Endothelial cell of umbilical vein (primary cell): Measurements from ENCODE around the gene GRM7. TPM values are rescaled to one million over a fixed set of nuclear protein-coding genes. Genes with fewer than 3 reads are reported as not detected.

Experiments
- BruUV-seq: library from RNA; stranded (reverse); fragments of 400-500 nt; replicated peaks from 2 replicates; lab custom pipeline; 2021; lab: Mats Ljungman, UMichigan
- CTCF ChIA-PET: fragments of 300-600, 350-600 bp; sonication (Branson Sonifier 250); formaldehyde crosslinking; loops from one replicate; lab custom pipeline; 2021; ENCODE audit warnings: antibody characterized with exemption, inconsistent platforms; lab: Charles Lee
- POLR2A ChIA-PET: fragments of 300-600, 350-600 bp; sonication (Branson Sonifier 250); formaldehyde crosslinking; loops from one replicate; lab custom pipeline; 2021; ENCODE audit warnings: antibody characterized with exemption, inconsistent platforms; lab: Charles Lee
- DNase-seq: peaks from one replicate; pipeline ENCODE4 v3.0.0-alpha.2; 2011; ENCODE audit warnings: low read depth, low spot score
- FAIRE-seq: peaks from 2 replicates; lab custom pipeline; 2011; peaks lifted over from hg19 to GRCh38; lab: Jason Lieb, UNC
- H2AFZ ChIP-seq: 2 replicates; pipeline ENCODE4 v1.6.0; 2012; ENCODE audit warnings: low read depth, low read length, control low read depth, inconsistent platforms
- H3K27ac ChIP-seq: 2 replicates; pipeline ENCODE4 v1.5.1; 2011; ENCODE audit warnings: low read depth, mild to moderate bottlenecking, control low read depth, low read length, moderate library complexity; ENCODE audit not compliant: insufficient read depth
- H3K27me3 ChIP-seq, 2 experiments: 2 replicates each; pipeline versions ENCODE4 v1.6.0 to v1.6.1; 2011; ENCODE audit warnings: low read length in 2 of 2, mixed read lengths in 1 of 2; ENCODE audit not compliant: control insufficient read depth in 2 of 2, insufficient read depth in 2 of 2
- H3K36me3 ChIP-seq, 2 experiments: 2 replicates in 1 of 2; 3 replicates in 1 of 2; pipeline ENCODE4 v1.5.1; 2011; ENCODE audit warnings: low read length in 2 of 2, mild to moderate bottlenecking in 1 of 2, moderate library complexity in 1 of 2; ENCODE audit not compliant: control insufficient read depth in 2 of 2, insufficient read depth in 2 of 2; ENCODE audit errors: extremely low read depth in 1 of 2
- H3K4me1 ChIP-seq: 3 replicates; pipeline ENCODE4 v1.5.1; 2011; ENCODE audit warnings: mild to moderate bottlenecking, low read length; ENCODE audit not compliant: control insufficient read depth, insufficient read depth; ENCODE audit errors: extremely low read depth
- H3K4me2 ChIP-seq: 2 replicates; pipeline ENCODE4 v1.6.1; 2011; ENCODE audit warnings: low read length, control low read depth, mixed read lengths; ENCODE audit not compliant: insufficient read depth
- H3K4me3 ChIP-seq, 3 experiments: fragments of 200-600 bp in 1 of 3; sonication (generic), shearing (Covaris generic) in 1 of 3; replicated peaks in 1 of 3; 2 replicates each; pipeline ENCODE4 v1.5.1; 2011 to 2016; ENCODE audit warnings: control low read depth in 3 of 3, low read length in 3 of 3, mild to moderate bottlenecking in 2 of 3, inconsistent platforms in 1 of 3, low read depth in 1 of 3, moderate library complexity in 1 of 3; ENCODE audit not compliant: insufficient read depth in 1 of 3
- H3K79me2 ChIP-seq: 2 replicates; pipeline ENCODE4 v1.6.0; 2012; ENCODE audit warnings: low read length, inconsistent platforms; ENCODE audit not compliant: control insufficient read depth, insufficient read depth
- H3K9ac ChIP-seq: replicated peaks from 2 replicates; pipeline ENCODE3; 2011; ENCODE audit warnings: low read length, control low read depth; ENCODE audit not compliant: insufficient read depth; ENCODE audit errors: extremely low read depth
- H3K9me1 ChIP-seq: replicated peaks from 3 replicates; pipeline ENCODE4 v1.6.0; 2011; ENCODE audit warnings: mild to moderate bottlenecking, low read length; ENCODE audit not compliant: control insufficient read depth, insufficient read depth; ENCODE audit errors: extremely low read depth
- H3K9me3 ChIP-seq: replicated peaks from 2 replicates; pipeline ENCODE4 v1.5.1; 2012; ENCODE audit warnings: low read length, inconsistent platforms; ENCODE audit not compliant: control insufficient read depth, insufficient read depth
- H4K20me1 ChIP-seq: replicated peaks from 2 replicates; pipeline ENCODE3; 2011; ENCODE audit warnings: mild to moderate bottlenecking, low read length; ENCODE audit not compliant: control insufficient read depth, insufficient read depth; ENCODE audit errors: extremely low read depth
- CTCF ChIP-seq, 2 donors: IDR thresholded peaks; 1 replicate in 1 of 2; 2 replicates in 1 of 2; pipeline ENCODE4 v1.5.1; 2011; ENCODE audit warnings: low read length in 2 of 2, mild to moderate bottlenecking in 2 of 2, moderate library complexity in 2 of 2, control low read depth in 1 of 2, inconsistent platforms in 1 of 2, low read depth in 1 of 2; ENCODE audit not compliant: insufficient read depth in 1 of 2; ENCODE audit errors: extremely low read depth in 1 of 2
- FOS ChIP-seq: IDR thresholded peaks from 2 replicates; pipeline ENCODE4 v1.6.1; 2011; ENCODE audit warnings: mild to moderate bottlenecking, low read length, moderate library complexity, borderline replicate concordance; ENCODE audit not compliant: insufficient read depth
- GATA2 ChIP-seq: IDR thresholded peaks from 2 replicates; pipeline ENCODE4 v1.7.0; 2011; ENCODE audit warnings: low read depth, mild to moderate bottlenecking, moderate library complexity, mixed read lengths, low read length; ENCODE audit not compliant: insufficient read length, insufficient read depth
- JUN ChIP-seq: IDR thresholded peaks from 2 replicates; pipeline ENCODE4 v1.6.1; 2011; ENCODE audit warnings: borderline replicate concordance, low read depth; ENCODE audit not compliant: insufficient read length, insufficient read depth
- dilution Hi-C: fragments of 300-500 bp; cut with MboI; formaldehyde crosslinking; loops from one replicate; pipeline ENCODE4 v1.15.0; 2019; ENCODE audit warnings: low sequenced_read_pairs; ENCODE audit not compliant: extremely low pct_ligation_motif_present
- intact Hi-C: fragments of 100-400 bp; cut with micrococcal nuclease; formaldehyde crosslinking; loops from one replicate; pipeline ENCODE4 v1.10.0; 2022
- polyA plus RNA-seq, 4 experiments: library from polyadenylated mRNA; depleted of rRNA in 3 of 4; stranded (reverse) in 3 of 4; unstranded in 1 of 4; fragments of >200 nt; gene quantifications; 2 replicates each; pipeline versions ENCODE4 v1.2.1 to v1.2.3, GENCODE V29; 2011 to 2012; ENCODE audit warnings: missing spikeins in 1 of 4
- total RNA-seq: library from RNA; stranded (reverse); gene quantifications from 2 replicates; pipeline ENCODE4 v1.2.3, GENCODE V29; 2021

GRM7 gene
- total and polyA plus RNA-seq, 2 donors (not counting 3 experiments of a cell fraction or from before 2014, with no cell fraction given): 0.12 TPM; not detected in 1

- no peaks in the 10 kb centered on the region for H3K9me1 ChIP-seq
- no peak overlapping the region for H2AFZ ChIP-seq
- H3K4me3 ChIP-seq: no peak overlapping the region
- dilution Hi-C loops: no loop called here
- H3K27me3 ChIP-seq: no peaks in the 10 kb centered on the region
- no peaks in the 10 kb centered on the region for H3K79me2 ChIP-seq
- POLR2A ChIA-PET: no interaction called here
- H4K20me1 ChIP-seq: no peaks in the 10 kb centered on the region
- no peak overlapping the region for H3K4me2 ChIP-seq
- H3K36me3 ChIP-seq: no peaks in the 10 kb centered on the region
- FAIRE-seq: no peak
- no peak for TF ChIP-seq JUN
- no peak for TF ChIP-seq GATA2
- no peak for TF ChIP-seq CTCF (IDR thresholded peaks at IDR 0.05; ENCODE audit: extremely low read depth in 1 of 2, insufficient read depth in 1 of 2, low read depth in 1 of 2, low read length in 2 of 2)
- BruUV-seq: no TSS peak
- CTCF ChIA-PET: interaction anchor here (0.8 kb wide), 1 partner anchor 40 kb away, joined by 3 read pairs; no protein-coding TSS in a partner anchor
- H3K27ac ChIP-seq: no peak overlapping the region
- intact Hi-C loops: no loop called here
- no peaks in the 10 kb centered on the region for H3K9me3 ChIP-seq
- peaks cover 33% of the 10 kb centered on the region for H3K4me1 ChIP-seq
- H3K9ac ChIP-seq: no peak overlapping the region
- DNase-seq: no peak
Observed at GRCh38 chr3:7737263-7737662, 876.3 kb downstream of the GRM7 start.

- DNase-seq (no peak), FAIRE-seq (no peak)
- Histone ChIP-seq H3K9ac (no peak overlapping the region), H3K27ac (no peak overlapping the region), H3K27me3 (no peaks in the 10 kb centered on the region), H3K9me3 (no peaks in the 10 kb centered on the region), H3K9me1 (no peaks in the 10 kb centered on the region), H3K4me2 (no peak overlapping the region), H4K20me1 (no peaks in the 10 kb centered on the region), H3K36me3 (no peaks in the 10 kb centered on the region), H3K4me3 (no peak overlapping the region), H3K79me2 (no peaks in the 10 kb centered on the region), H2AFZ (no peak overlapping the region), H3K4me1 (peaks cover 9% of the 10 kb centered on the region)
- ChIA-PET POLR2A (no interaction called here), CTCF (no interaction called here)
- dilution Hi-C loops: no loop called here
- no peak for TF ChIP-seq FOS
- no TSS peak for BruUV-seq
- intact Hi-C loops: no loop called here
Observed at GRCh38 chr3:7739754-7740153, 878.8 kb downstream of the GRM7 start.
